ENCODE results near the gene SPIN2B.

The SPIN2B gene

GRCh38 chrX:57070185-57070984 is 51.0 kb downstream of the SPIN2B start:
- DNase-seq = no peak

All from NCI-H524 (cell line).